HG03432 (cell line): ENCODE data around the gene DHRS7C.
"Not testable (repeated sequence)": the region's sequence is repeated elsewhere in the genome, so short reads cannot be mapped to it uniquely, and the experiment has no call there.

Experiments used
- ATAC-seq: cut with Tn5 transposase; IDR thresholded peaks from one replicate; pipeline ENCODE4 v1.9.1; 2021; ENCODE audit warnings: mild to moderate bottlenecking, moderate library complexity; ENCODE audit not compliant: unreplicated experiment

DHRS7C gene

DNA sequence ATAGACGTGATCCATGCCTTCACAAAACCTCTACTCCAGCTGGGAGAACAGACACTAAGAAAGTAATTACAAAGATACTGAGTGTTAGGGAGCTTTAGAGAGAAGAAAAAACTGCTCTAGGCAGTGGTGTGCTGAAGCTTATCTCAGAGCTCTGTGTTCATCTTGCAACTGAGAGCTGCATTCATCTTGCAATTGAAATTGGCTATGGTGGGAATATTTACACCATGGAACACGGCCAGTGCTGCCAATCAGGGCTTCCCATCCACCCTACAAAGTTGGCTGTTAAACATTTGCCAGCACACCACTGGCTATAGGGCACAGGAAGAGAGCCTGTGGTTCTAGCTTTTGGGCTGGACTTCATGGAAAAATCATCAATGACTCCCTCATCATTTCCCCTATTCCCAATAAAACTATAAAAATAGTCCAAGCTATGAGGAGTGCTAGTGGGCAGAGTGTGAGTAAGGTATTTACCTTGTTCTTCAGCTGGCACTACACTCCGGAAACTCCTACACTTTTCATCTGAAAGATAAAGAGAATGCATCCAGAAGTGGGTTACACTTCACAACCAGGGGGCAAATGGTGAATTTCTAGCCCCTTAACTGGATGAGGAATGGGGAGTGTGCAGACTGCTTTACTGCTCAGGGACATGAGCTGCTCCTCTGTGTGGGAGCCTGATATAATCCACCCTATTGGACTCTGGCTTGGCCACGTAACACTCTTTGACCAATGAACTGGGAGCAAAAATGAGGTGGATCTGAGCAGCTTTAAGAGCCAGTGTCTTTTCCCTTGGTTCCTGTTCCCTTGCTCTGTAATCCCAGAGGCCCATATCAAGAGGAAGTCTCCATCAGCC lies 18.9 kb upstream of the DHRS7C start:
- ATAC-seq, result no peak

DNA sequence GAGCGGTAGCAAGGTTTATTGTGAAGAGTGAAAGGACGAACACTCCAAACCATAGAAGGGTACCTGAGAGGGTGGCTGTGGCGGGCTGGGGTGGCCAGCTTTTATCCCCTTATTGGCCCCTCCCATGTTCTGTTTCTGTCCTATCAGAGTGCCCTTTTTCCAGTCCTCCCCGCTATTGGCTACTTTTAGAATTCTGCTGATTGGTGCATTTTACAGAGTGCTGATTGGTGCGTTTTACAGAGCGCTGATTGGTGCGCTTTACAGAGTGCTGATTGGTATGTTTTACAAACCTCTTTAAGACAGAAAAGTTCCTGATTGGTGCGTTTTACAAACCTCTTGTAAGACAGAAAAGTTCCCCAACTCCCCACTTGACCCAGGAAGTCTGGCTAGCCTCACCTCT lies 18.0 kb upstream of the DHRS7C start:
- no peak for ATAC-seq

- ATAC-seq, result no peak
Observed at GRCh38 chr17:9806699-9807098, 15.3 kb upstream of the DHRS7C start.

DNA sequence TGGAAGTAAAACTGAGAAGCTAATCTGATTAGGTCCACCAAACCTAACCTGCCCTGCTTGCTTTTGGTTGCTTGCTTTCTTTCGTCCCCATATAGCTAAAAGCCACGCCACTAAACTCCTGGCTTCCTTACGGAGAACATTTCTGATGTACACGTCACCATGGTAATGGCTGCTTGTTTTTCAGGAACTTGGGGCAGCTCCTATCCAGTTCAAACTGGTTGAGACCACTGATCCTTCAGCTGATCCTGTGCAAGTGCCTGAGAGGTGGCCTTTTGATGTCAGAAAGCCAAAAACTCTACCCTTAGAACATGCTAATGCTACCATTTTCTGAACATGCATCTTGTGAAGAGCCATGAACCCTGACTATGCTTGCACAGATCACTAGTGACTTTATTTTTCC lies 14.4 kb upstream of the DHRS7C start:
- no peak for ATAC-seq

DNA sequence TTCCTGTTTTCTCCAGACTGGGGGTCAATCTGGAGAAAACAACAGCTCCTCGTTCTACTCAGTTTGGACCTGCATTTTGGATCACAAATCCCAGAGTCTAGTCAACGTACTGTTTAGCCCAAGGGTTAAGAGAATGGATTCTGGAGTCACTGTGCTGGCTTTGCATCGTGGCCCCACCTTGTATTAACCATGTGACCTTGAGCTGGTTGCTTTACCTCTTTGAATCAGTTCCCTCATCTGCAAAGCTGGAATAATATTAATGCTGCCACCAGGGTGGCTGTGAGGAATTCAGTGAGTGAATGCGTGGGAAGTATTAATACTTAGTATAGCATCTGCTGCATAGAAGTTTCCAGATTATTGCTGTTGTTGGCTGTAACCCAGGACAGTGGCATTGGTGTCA lies 11.3 kb upstream of the DHRS7C start:
- ATAC-seq, result no peak

- ATAC-seq, result no peak
Observed at GRCh38 chr17:9802294-9802693, 10.9 kb upstream of the DHRS7C start.

DNA sequence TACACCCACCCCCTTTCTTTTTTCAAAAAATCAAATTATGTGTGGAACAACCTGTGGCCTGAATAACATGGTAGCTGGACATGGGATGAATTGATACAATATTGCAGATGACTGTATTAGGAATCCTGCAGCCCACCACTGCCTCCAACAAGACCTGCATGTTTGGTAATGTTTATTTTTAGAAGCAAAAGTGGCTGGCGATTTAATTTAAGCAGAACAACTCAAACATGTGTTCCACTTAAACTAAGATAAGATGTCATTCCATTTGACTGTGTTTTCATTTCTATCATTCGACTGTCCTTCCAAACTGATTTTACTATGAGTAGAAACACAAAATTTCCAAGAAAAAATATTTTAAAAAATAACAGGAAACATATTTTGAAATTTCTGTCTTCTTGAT lies 10.1 kb upstream of the DHRS7C start:
- no peak for ATAC-seq

DNA sequence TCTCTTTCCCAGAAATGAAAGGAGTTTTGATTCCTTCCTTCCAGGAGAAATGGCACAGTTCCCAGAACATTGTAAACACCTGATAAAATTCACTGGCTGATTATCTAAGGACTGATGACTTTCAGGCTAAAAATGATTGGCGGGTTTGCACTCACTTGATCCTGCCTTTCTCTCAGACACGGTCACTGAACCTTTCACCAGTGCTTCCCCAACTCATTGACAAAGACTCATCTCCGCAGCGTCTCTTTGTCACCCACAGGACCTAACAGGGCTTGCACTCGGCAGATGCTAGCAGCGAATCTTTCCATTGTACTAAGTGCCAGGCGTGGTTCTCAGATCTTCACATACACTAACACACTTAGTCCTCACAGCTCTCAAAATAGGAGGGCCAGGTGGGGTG lies 7.3 kb upstream of the DHRS7C start:
- no peak for ATAC-seq

GRCh38 chr17:9798008-9798407 lies 6.6 kb upstream of the DHRS7C start:
- ATAC-seq, result no peak

DNA sequence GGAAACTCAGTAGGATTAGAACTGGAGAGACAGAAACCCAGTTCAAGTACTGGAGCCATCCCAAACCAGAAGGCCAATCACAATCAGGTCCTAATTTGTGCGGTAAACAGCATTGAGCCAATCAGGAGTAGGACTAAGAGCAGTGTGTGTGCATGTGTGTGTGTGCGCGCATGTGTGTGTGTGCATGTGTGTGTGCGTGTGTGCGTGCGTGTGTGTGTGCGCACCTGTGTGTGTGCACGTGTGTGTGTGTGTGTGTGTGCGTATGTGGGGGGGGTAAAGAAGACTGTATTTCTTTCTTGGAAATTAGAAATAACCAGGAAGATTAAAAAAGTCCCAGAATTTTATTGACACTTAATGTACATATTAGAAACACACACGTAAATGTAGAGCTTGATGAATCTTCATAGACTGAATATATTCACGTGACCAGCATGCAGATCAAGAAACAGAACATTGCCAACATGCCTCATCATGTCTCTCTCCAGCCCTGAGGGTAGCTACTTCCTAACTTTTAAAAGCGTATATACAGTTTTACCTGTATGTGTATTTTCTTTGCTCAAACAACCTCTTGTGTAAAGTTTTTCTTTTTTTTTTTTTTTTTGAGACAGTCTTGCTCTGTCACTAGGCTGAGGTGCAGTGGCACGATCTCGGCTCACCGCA lies 919 bp upstream of the DHRS7C start:
- no peak for ATAC-seq

DNA sequence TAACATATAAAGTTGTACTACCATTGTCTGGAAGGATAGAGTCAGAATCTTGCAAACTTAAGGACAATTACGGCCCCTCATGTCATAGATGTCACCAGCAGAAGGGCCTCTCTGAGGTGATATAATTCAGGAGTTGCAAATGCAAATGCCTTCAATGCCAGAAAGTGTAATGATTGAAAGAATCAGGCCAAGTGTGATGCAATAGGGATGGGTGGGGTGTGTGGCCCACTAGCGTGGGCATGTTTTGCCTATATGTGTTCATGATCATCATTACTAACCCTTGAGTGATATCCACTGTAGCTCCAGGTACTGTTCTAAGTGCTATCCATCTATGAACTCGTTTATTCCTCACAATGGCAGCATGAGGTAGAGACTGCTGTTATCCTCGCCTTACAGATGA lies 1.1 kb downstream of the DHRS7C start:
- no peak for ATAC-seq

DNA sequence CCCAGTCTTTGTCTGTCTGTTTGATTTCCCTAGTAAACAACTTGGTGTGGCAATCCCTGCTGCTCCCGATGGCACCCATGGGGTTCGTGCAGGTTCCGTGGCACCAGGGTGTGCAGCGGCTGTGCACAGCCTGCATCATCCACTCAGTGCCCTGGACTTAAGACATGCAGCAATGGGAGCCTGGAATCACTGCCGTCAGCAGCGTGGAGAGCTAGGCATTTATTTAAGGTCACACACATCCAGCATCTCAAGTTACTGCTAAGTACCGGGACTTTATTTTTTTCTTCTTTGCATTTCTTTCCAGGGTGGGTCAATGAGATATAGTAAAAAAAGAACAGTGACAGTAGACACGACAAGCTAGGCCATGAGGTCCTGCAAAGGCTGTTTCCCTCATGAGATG lies 2.8 kb downstream of the DHRS7C start:
- ATAC-seq, result no peak

DNA sequence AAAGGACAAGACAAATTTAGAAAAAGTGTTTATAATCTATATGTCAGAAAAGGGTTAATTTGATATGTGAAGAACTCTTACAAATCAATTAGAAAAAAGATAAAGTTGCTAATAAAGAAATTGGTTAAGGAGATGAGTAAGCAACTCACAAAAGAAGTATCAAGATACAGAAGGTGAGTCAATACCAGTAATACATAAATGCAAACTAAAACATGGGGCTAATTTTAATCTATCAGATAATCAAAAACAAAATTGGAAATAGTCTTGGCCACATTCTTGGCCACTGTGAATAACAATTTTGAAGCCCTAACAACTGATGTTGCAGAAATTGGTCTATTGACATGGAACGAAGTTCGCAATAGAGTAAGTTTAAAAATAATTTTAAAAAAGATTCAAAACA lies 6.8 kb downstream of the DHRS7C start:
- no peak for ATAC-seq

DNA sequence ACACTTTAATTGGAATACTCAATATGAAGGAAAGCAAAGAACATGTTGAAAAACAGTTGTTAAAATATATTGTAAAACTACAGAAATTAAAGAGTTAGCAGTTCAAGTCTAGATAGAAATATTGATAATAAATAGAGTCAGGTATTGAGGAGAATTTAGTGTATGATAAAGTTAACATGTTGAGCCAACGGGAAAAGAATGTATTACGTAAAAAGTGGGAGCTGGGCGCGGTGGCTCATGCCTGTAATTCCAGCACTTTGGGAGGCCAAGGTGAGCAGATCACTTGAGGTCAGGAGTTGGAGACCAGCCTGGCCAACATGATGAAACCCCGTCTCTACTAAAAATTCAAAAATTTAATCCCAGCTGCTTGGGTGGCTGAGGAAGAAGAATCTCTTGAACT lies 7.9 kb downstream of the DHRS7C start:
- ATAC-seq, result not testable (repeated sequence)

DNA sequence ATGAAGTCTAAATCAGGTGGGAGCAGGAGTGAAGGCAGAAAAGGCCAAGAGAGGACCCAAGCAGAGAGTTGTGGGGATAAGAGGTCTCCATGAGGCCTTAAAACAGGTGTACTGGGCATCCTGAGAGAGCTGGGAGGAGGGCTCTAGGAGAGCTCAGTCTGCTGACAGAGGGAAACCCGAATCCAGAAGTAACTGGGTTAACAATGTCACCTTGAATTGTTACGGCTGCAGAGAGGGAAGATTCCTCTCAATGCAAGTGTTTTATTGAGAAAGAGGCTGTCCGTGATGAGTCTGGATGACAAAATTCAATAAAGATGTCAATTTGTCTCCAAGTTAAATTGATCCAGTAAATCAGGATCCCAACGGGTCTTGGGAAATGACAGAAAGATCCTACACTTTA lies 8.3 kb downstream of the DHRS7C start:
- no peak for ATAC-seq

DNA sequence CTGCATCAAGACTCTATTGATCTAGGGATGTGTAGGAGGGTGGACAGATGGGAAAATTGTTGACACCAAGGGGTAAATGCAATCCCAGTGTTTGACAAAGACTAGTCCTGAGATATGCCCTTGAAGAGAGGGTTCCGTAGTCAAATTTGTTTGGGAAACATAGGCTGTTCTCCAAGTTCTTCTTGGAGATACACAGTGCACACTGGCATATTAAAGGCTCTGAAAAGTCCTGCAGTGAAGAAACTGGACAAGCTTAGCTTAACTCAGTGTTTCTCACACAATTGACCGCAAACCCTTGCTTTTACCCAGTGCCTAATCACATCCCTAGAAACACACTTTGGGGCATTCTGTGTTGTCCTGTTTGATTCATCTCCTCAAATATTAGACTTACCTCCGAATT lies 10.8 kb downstream of the DHRS7C start:
- no peak for ATAC-seq

DNA sequence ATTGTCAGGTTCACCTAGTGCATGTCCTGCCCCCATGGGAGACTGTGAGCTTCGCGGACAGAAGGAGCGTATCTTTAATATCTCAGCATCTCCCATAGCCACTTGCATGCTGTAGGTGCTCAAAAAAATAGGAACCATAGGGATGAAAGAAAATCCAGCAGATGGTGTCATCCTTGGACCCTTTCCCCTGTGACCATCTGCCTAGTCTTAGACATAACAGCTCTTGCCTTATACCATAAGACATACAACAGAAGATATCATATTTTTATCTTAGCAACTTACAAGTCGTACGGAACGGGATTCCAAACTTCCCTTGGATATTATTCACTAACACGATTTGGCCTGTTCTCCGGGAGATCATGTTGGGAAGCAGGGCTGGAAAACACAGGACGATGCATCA lies 14.5 kb downstream of the DHRS7C start:
- ATAC-seq, result no peak

DNA sequence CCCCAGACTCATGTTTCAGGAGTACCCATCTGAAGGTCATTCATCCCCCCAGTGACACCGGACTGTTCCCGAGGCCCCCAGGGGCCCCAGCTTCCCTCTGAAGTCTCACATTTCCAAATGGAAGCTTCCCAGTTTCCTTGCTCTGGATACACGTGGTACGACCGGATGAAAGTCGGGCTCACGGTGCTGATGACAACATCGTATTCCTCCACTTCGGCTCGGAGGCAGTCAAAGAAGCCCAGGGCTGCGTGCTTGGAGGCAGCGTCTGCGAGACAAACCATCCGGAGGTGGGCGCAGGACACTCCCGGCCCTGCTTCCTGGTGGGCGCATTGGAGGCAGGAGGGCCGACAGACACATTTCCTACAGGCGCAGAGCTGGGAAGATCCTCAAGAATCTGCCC lies 18.7 kb downstream of the DHRS7C start:
- ATAC-seq, result no peak

DNA sequence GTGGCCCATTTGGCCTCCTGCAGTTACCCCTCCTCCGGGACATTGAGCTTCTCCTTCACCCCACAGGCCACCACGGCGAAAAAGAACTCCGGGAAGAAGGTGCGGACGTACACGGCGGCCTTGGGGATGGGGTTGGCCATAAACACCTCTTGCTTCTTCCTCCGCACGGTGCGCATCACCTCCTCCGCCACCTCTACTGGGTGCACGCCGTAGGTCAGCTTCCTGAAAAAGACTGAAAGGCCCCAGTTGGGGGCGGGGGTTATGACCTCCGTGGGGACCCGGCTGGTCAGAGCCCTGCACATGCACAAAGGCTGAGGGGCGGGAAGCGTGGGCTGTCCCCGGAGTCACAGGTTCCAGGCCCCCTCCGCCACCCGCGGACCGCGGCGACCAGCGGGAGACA lies 19.9 kb downstream of the DHRS7C start:
- no peak for ATAC-seq

- ATAC-seq, result no peak
Observed at GRCh38 chr17:9769036-9769695, 22.2 kb downstream of the DHRS7C start.

DNA sequence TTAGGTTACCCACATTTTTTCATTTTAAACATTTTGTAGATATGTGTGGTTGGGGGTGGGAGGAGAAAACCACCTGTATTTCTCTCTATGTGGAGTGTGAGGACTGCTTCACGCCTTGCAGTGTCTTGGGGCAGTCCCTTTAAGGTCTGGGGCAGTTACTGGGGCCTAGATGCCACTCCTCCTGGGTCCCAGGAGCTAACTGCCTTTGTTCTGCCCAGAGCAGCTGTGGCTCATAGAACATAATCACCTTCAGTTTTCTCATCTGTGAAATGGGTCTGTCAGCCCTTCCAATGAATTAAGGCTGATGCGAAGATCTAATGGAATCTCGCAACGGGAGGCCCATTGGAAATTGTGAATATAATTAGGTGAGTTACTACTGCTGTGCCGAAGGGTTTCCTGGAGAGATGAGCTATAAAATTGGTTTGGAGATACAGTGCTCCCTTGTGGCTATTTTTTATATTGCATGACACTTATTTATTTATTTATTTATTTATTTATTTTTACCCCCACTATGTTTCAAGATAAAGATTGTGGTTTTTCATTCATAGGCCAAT lies 22.9 kb downstream of the DHRS7C start:
- no peak for ATAC-seq
